Erythroblast (primary cell): ENCODE measurements around the gene OTOP3.

Experiments
- GATA1 ChIP-seq: IDR thresholded peaks from 2 replicates; pipeline ENCODE4 v1.6.1; 2011; ENCODE audit warnings: low read depth, mild to moderate bottlenecking, control low read depth, low read length, moderate library complexity
- POLR2A ChIP-seq: IDR thresholded peaks from 2 replicates; pipeline ENCODE4 v1.6.1; 2011; ENCODE audit warnings: mild to moderate bottlenecking, low read length

DNA sequence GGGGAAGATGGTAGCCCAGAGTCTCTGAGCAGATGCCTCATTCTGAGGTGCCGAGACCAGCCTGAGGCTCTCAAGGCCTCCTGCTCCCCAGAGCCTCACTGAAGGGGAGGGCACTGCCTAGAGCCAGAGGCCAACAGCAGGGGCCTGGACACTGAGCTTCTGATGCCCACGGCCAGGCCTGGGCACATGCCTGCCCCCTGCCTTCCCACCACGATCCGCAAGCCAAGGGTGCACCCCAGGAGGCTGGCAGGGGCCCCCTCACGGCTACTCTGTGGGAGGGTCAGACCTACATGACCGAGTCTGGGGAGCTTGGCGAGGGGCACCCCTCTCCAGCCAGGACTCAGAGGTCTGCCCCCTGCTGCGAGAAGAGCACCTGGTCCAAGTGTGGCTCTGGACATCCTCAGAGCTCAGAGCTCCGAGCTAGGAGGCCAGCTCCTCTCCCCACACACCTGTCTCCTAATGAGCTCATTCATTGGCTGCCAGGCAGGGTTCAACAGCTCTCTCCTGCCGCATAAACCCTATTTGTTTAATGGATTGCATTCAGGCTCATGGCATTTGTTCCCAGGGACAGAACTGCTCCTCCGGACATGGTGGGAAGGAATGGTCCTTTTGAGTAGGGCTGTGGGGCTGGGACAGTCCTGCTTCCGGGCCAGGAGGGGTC lies 13.9 kb downstream of the OTOP3 start:
- TF ChIP-seq POLR2A (no peak), GATA1 (no peak)
